ENCODE results near the gene FOCAD.

Gene FOCAD

DNA sequence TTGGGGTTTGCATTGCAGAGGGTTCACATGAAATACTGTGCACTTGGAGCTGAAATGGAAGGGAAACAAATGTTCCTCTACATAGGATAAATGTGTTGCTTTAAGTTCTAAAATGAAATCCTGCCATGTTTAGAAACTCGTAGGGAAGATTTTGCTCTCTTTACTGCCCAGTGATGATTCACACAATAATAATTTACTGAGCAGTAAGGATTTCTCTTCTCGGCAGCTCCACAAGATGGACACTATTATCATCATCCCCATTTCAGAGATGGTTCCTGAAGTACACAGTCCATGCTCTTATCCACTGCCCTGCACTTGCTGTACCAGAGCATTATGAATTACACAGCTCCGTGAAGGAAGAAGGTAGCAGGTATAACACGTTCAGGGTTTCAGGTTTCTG, 343.2 kb downstream of the FOCAD start:
- no peaks in the 10 kb centered on the region for H3K27me3 ChIP-seq (ENCODE audit: control insufficient read depth, insufficient read depth, low read length, poor library complexity, severe bottlenecking)
- H3K36me3 ChIP-seq (ENCODE audit: control insufficient read depth, insufficient read depth, low read length), result no peaks in the 10 kb centered on the region
- no peak overlapping the region for H3K27ac ChIP-seq (ENCODE audit: insufficient read depth, low read depth, low read length, poor library complexity, severe bottlenecking)
- H3K9me3 ChIP-seq (ENCODE audit: control insufficient read depth, low read length), result no peaks in the 10 kb centered on the region
- H3K4me1 ChIP-seq (ENCODE audit: control insufficient read depth, insufficient read depth, low read length), result peaks cover 10% of the 10 kb centered on the region
- no peak overlapping the region for H3K4me3 ChIP-seq (ENCODE audit: insufficient read depth, low read depth, low read length)
- WGBS, 2 experiments, result 90 to 95% methylated on average over 3 to 4 of the region's 4 CpGs

DNA sequence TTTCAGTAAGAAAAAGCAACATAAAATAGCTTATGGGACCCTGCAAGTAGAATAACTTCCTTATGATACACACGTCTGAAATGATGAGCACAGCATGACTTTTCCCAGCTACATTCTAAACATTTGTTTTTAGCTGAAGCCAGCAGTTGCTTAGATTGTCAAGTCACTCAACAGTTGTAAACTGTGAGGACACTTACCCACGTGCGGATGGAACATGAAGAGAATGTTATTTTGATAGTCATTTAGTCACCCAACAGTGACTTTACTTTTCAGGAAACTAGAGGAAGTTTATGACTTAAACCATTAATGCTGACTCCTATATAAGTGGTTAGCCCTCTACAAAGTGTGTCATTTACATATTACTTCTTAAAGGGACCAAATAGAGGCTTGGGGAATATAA, 344.4 kb downstream of the FOCAD start:
- Histone ChIP-seq H3K9me3 (ENCODE audit: control insufficient read depth, low read length) (no peaks in the 10 kb centered on the region), H3K4me1 (ENCODE audit: control insufficient read depth, insufficient read depth, low read length) (peaks cover 10% of the 10 kb centered on the region), H3K27ac (ENCODE audit: insufficient read depth, low read depth, low read length, poor library complexity, severe bottlenecking) (no peak overlapping the region), H3K4me3 (ENCODE audit: insufficient read depth, low read depth, low read length) (no peak overlapping the region), H3K27me3 (ENCODE audit: control insufficient read depth, insufficient read depth, low read length, poor library complexity, severe bottlenecking) (peaks cover 3% of the 10 kb centered on the region), H3K36me3 (ENCODE audit: control insufficient read depth, insufficient read depth, low read length) (no peaks in the 10 kb centered on the region)
- WGBS, 2 experiments, result 67 to 68% methylated on average over 3 of the region's 3 CpGs

- H3K4me1 ChIP-seq (ENCODE audit: control insufficient read depth, insufficient read depth, low read length), result peaks cover 10% of the 10 kb centered on the region
- peaks cover 3% of the 10 kb centered on the region for H3K27me3 ChIP-seq (ENCODE audit: control insufficient read depth, insufficient read depth, low read length, poor library complexity, severe bottlenecking)
- no peak overlapping the region for H3K27ac ChIP-seq (ENCODE audit: insufficient read depth, low read depth, low read length, poor library complexity, severe bottlenecking)
- H3K36me3 ChIP-seq (ENCODE audit: control insufficient read depth, insufficient read depth, low read length), result no peaks in the 10 kb centered on the region
- H3K9me3 ChIP-seq (ENCODE audit: control insufficient read depth, low read length), result no peaks in the 10 kb centered on the region
- WGBS, 2 experiments, result 77 to 81% methylated on average over 8 of the region's 8 CpGs
- H3K4me3 ChIP-seq (ENCODE audit: insufficient read depth, low read depth, low read length), result no peak overlapping the region
Observed at GRCh38 chr9:21029661-21030060, 345.6 kb downstream of the FOCAD start.

DNA sequence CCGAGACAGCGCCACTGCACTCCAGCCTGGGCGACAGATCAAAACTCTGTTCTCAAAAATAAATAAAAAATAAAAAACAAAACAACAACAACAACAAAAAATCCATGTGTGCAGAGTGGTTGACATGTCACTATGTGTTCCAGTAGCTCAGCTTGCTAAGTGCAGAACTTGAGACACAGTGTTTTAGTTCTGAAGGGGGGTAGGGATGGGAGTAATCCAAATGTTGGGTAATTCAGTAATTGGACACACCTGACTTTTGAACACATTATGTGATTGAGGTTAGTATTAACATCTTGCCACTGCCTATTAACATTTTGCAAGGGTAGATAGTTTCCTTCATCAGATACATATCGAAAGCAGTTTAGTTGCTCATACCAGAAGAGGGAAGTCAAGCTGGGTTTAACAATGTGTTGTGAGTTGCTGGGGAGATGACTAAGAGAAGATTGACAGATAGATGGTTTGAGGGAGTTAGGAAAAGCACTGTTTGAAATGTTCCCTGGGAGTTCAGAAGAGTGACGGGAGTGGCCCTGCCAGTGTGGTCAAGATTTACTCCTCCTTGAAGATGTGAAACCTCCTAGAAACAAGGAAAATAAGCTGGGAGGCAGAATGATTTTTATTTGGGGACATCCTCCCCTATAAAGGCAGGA, 346.5 kb downstream of the FOCAD start:
- H3K27ac ChIP-seq (ENCODE audit: insufficient read depth, low read depth, low read length, poor library complexity, severe bottlenecking), result no peak overlapping the region
- 69 to 74% methylated on average over 5 of the region's 5 CpGs for WGBS, 2 experiments

DNA sequence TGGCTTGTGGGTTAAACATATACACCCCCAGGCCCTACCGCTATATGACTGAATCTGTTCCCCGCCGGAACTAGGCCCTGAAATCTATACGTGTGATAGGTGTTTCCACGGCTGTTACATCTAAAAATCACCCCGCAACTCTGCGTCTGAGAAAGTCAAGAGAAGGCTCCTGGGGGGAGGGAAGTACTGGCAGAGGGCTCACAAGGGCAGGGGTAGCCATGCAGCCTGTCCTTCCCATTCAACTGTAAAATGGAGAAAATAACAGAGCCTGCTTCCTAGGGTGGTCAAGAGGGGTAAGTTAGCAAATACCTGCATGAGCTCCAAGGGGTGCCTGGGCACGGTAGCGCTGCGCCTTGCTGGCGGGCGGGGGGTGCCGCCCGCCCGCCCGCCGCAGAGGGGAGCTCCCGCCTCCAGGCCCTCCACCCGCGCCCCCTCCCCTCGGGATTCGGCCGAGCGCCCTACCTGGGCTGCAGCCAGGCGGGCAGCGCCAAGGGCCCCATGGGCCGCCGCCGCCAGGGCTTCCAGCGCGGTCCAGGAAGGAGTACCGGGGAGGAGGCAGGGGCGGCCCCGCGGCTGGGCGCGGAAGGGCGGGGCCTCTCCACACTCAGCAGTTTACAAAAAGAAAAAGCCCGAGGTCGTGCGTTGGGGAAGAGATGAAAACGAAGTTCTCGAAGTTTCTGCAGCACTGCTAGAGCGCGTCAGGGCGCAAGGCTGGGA, 347.2 kb downstream of the FOCAD start, which contains the start of gene HACD4:
Gene HACD4, minus strand, starts transcription at position 550 of the 717 bp plus-strand sequence. Its CDS starts 50 bp downstream, at position 500.
- WGBS, 2 experiments, result 8 to 9% methylated on average over 46 of the region's 46 CpGs
- Histone ChIP-seq H3K4me3 (ENCODE audit: insufficient read depth, low read depth, low read length) (peak within 1 kb of the TSS; percentile 22), H3K9me3 (ENCODE audit: control insufficient read depth, low read length) (no peaks in the 10 kb centered on the region), H3K36me3 (ENCODE audit: control insufficient read depth, insufficient read depth, low read length) (no peaks in the 10 kb centered on the region), H3K27me3 (ENCODE audit: control insufficient read depth, insufficient read depth, low read length, poor library complexity, severe bottlenecking) (peaks cover 3% of the 10 kb centered on the region), H3K27ac (ENCODE audit: insufficient read depth, low read depth, low read length, poor library complexity, severe bottlenecking) (no peak within 1 kb of the TSS), H3K4me1 (ENCODE audit: control insufficient read depth, insufficient read depth, low read length) (peaks cover 10% of the 10 kb centered on the region)

More for the DNA sequence above, 346.5 kb downstream of the FOCAD start:
- Histone ChIP-seq H3K27me3 (ENCODE audit: control insufficient read depth, insufficient read depth, low read length, poor library complexity, severe bottlenecking) (peaks cover 3% of the 10 kb centered on the region), H3K4me3 (ENCODE audit: insufficient read depth, low read depth, low read length) (peak overlapping the region; percentile 22), H3K9me3 (ENCODE audit: control insufficient read depth, low read length) (no peaks in the 10 kb centered on the region), H3K36me3 (ENCODE audit: control insufficient read depth, insufficient read depth, low read length) (no peaks in the 10 kb centered on the region), H3K4me1 (ENCODE audit: control insufficient read depth, insufficient read depth, low read length) (peaks cover 10% of the 10 kb centered on the region)

DNA sequence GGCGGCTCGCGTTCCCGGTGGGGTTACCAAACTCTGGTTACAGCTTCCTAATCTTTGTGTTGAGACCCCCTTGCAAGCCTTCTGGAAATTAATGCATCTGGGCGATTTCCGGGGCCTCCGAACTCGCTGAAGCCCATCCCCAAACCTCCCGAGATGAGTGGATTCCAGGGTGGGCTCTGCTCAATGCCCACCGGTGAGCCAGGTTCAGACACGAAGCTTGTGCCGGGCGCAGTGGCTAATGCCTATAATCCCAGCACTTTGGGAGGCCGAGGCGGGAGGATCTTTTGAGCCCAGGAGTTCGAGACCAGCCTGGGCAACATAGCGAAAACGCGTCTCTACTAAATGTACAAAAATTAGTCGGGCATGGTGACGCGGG, 347.7 kb downstream of the FOCAD start:
- peak overlapping the region; percentile 22 for H3K4me3 ChIP-seq (ENCODE audit: insufficient read depth, low read depth, low read length)
- H3K36me3 ChIP-seq (ENCODE audit: control insufficient read depth, insufficient read depth, low read length), result no peaks in the 10 kb centered on the region
- 77% methylated on average over 22 of the region's 22 CpGs for WGBS, 2 experiments
- H3K9me3 ChIP-seq (ENCODE audit: control insufficient read depth, low read length), result no peaks in the 10 kb centered on the region
- no peak overlapping the region for H3K27ac ChIP-seq (ENCODE audit: insufficient read depth, low read depth, low read length, poor library complexity, severe bottlenecking)
- H3K4me1 ChIP-seq (ENCODE audit: control insufficient read depth, insufficient read depth, low read length), result peaks cover 10% of the 10 kb centered on the region
- peaks cover 3% of the 10 kb centered on the region for H3K27me3 ChIP-seq (ENCODE audit: control insufficient read depth, insufficient read depth, low read length, poor library complexity, severe bottlenecking)

DNA sequence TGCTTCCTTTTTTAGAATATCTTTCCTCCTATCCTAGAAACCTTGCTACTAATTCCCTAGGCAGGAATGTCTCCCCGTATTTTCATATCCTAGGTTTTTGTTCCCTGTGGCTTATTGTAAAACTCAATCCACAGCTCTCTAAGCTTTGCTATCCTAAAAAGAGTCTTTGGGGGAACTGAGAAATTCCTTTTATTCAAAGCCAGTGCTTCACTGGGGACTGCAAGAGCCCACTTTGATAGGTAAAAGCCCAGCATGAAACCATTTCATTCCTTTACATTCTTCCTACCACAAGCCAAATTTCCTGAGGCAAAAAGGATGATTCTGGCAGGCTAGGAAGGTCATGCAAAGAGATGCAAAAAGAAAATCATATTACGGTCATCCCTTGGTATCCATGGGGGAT, 353.2 kb downstream of the FOCAD start:
- H3K27ac ChIP-seq (ENCODE audit: insufficient read depth, low read depth, low read length, poor library complexity, severe bottlenecking), result no peak overlapping the region
- H3K27me3 ChIP-seq (ENCODE audit: control insufficient read depth, insufficient read depth, low read length, poor library complexity, severe bottlenecking), result peaks cover 3% of the 10 kb centered on the region
- no peaks in the 10 kb centered on the region for H3K4me1 ChIP-seq (ENCODE audit: control insufficient read depth, insufficient read depth, low read length)
- WGBS, 2 experiments, result 37 to 45% methylated on average over 2 of the region's 2 CpGs
- no peaks in the 10 kb centered on the region for H3K36me3 ChIP-seq (ENCODE audit: control insufficient read depth, insufficient read depth, low read length)
- no peak overlapping the region for H3K4me3 ChIP-seq (ENCODE audit: insufficient read depth, low read depth, low read length)
- no peaks in the 10 kb centered on the region for H3K9me3 ChIP-seq (ENCODE audit: control insufficient read depth, low read length)

DNA sequence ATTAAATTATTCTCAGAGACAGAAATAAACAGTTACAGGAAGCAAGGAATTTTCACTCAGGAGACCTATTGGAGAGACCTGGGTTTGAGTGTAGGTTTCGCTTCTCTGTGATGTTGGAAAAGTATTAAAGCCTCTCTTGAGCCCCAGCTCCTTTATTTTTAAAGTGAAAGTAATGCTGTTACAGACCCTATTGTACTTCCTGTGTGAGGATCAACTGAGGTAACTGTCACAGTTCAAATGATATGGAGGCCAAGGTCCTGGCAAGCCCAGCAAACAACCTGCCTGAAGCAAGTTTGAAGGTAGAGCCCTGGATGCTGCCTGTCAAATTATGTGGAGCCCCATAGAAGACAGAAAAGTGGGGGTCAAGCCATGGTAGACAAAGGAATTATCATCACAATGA, 355.2 kb downstream of the FOCAD start:
- Histone ChIP-seq H3K9me3 (ENCODE audit: control insufficient read depth, low read length) (no peaks in the 10 kb centered on the region), H3K36me3 (ENCODE audit: control insufficient read depth, insufficient read depth, low read length) (no peaks in the 10 kb centered on the region), H3K4me1 (ENCODE audit: control insufficient read depth, insufficient read depth, low read length) (no peaks in the 10 kb centered on the region), H3K27ac (ENCODE audit: insufficient read depth, low read depth, low read length, poor library complexity, severe bottlenecking) (no peak overlapping the region), H3K27me3 (ENCODE audit: control insufficient read depth, insufficient read depth, low read length, poor library complexity, severe bottlenecking) (no peaks in the 10 kb centered on the region), H3K4me3 (ENCODE audit: insufficient read depth, low read depth, low read length) (no peak overlapping the region)
- WGBS, 2 experiments, result 88 to 100% methylated on average over 1 of the region's 1 CpG

GRCh38 chr9:21042466-21042865, 358.4 kb downstream of the FOCAD start:
- Histone ChIP-seq H3K27me3 (ENCODE audit: control insufficient read depth, insufficient read depth, low read length, poor library complexity, severe bottlenecking) (no peaks in the 10 kb centered on the region), H3K27ac (ENCODE audit: insufficient read depth, low read depth, low read length, poor library complexity, severe bottlenecking) (no peak overlapping the region), H3K9me3 (ENCODE audit: control insufficient read depth, low read length) (no peaks in the 10 kb centered on the region), H3K4me3 (ENCODE audit: insufficient read depth, low read depth, low read length) (no peak overlapping the region), H3K36me3 (ENCODE audit: control insufficient read depth, insufficient read depth, low read length) (no peaks in the 10 kb centered on the region), H3K4me1 (ENCODE audit: control insufficient read depth, insufficient read depth, low read length) (no peaks in the 10 kb centered on the region)
- 96 to 98% methylated on average over 3 to 4 of the region's 4 CpGs for WGBS, 2 experiments

GRCh38 chr9:21043841-21044240, 359.8 kb downstream of the FOCAD start:
- Histone ChIP-seq H3K4me1 (ENCODE audit: control insufficient read depth, insufficient read depth, low read length) (no peaks in the 10 kb centered on the region), H3K27me3 (ENCODE audit: control insufficient read depth, insufficient read depth, low read length, poor library complexity, severe bottlenecking) (no peaks in the 10 kb centered on the region), H3K27ac (ENCODE audit: insufficient read depth, low read depth, low read length, poor library complexity, severe bottlenecking) (no peak overlapping the region), H3K36me3 (ENCODE audit: control insufficient read depth, insufficient read depth, low read length) (no peaks in the 10 kb centered on the region), H3K9me3 (ENCODE audit: control insufficient read depth, low read length) (no peaks in the 10 kb centered on the region), H3K4me3 (ENCODE audit: insufficient read depth, low read depth, low read length) (no peak overlapping the region)
- 93 to 94% methylated on average over 3 of the region's 3 CpGs for WGBS, 2 experiments

Data from ectodermal cell (in vitro differentiated cells).